NT2/D1 (cell line): Measurements from ENCODE around the gene CCDC120.

ENCODE experiments used
- DNase-seq: peaks from one replicate; pipeline ENCODE4 v3.0.0-alpha.2; 2011; ENCODE audit warnings: low read depth, low spot score
- H3K27me3 ChIP-seq: 2 replicates; pipeline ENCODE4 v1.6.0; 2011; ENCODE audit warnings: mild to moderate bottlenecking; ENCODE audit not compliant: insufficient read length, insufficient read depth
- H3K36me3 ChIP-seq: 2 replicates; pipeline ENCODE4 v1.6.1; 2011; ENCODE audit warnings: mild to moderate bottlenecking, low read length, mixed read lengths; ENCODE audit not compliant: insufficient read depth, insufficient read length
- H3K4me1 ChIP-seq: 2 replicates; pipeline ENCODE4 v1.5.1; 2011; ENCODE audit not compliant: insufficient read depth, insufficient read length
- H3K4me3 ChIP-seq: 2 replicates; pipeline ENCODE4 v1.5.1; 2011; ENCODE audit warnings: low read depth; ENCODE audit not compliant: insufficient read length
- H3K9ac ChIP-seq: 2 replicates; pipeline ENCODE4 v1.6.0; 2011; ENCODE audit warnings: low read depth; ENCODE audit not compliant: insufficient read length
- H3K9me3 ChIP-seq: 2 replicates; pipeline ENCODE4 v1.5.1; 2011; ENCODE audit warnings: mild to moderate bottlenecking, low read length; ENCODE audit not compliant: insufficient read depth
- SUZ12 ChIP-seq: IDR thresholded peaks from 2 replicates; pipeline ENCODE4 v1.6.1; 2011; ENCODE audit not compliant: insufficient read length, insufficient read depth; ENCODE audit errors: extremely low read depth
- YY1 ChIP-seq: IDR thresholded peaks from 2 replicates; pipeline ENCODE4 v1.6.1; 2011; ENCODE audit not compliant: insufficient read length, insufficient read depth
- ZNF274 ChIP-seq: IDR thresholded peaks from 2 replicates; pipeline ENCODE4 v1.6.1; 2011; ENCODE audit warnings: mild to moderate bottlenecking, low read depth, low read length

CCDC120 gene

GRCh38 chrX:49064303-49064702 is 5.5 kb downstream of the CCDC120 start:
- no peaks in the 10 kb centered on the region for H3K27me3 ChIP-seq
- no peaks in the 10 kb centered on the region for H3K9me3 ChIP-seq
- H3K4me1 ChIP-seq: peaks cover 14% of the 10 kb centered on the region
- H3K36me3 ChIP-seq: peaks cover 64% of the 10 kb centered on the region
- no peak for DNase-seq
- H3K4me3 ChIP-seq: no peak overlapping the region
- H3K9ac ChIP-seq: no peak overlapping the region
- no peak for TF ChIP-seq ZNF274
- TF ChIP-seq YY1: no peak
- no peak for TF ChIP-seq SUZ12

DNA sequence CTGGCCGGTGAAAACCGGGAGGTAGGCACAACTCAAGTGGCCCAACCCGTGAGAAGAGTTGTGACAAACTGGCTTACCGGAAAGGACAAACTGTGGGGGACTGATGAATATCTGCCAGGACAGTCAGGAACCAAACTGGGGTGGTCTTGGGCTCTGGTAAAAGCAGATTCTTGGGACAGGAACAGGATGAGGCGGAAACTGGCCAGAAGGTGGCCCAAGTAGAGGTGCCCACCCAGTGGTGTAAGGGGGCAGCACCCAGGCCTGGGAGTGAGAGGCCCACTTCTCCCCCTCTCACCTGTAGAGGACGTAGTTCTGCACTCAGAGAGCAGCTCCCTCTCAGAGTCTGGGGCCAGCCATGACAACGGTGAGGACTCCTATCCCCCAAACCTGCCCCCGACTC is 5.9 kb downstream of the CCDC120 start:
- no peak for TF ChIP-seq SUZ12
- no peak for TF ChIP-seq YY1
- no peak for TF ChIP-seq ZNF274
- Histone ChIP-seq H3K27me3 (no peaks in the 10 kb centered on the region), H3K9ac (no peak overlapping the region), H3K4me1 (peaks cover 14% of the 10 kb centered on the region), H3K36me3 (peaks cover 67% of the 10 kb centered on the region), H3K9me3 (no peaks in the 10 kb centered on the region), H3K4me3 (no peak overlapping the region)
- DNase-seq: no peak

GRCh38 chrX:49066278-49066677 is 7.5 kb downstream of the CCDC120 start:
- H3K9me3 ChIP-seq: no peaks in the 10 kb centered on the region
- no peak for DNase-seq
- peaks cover 2% of the 10 kb centered on the region for H3K4me1 ChIP-seq
- no peak for TF ChIP-seq YY1
- TF ChIP-seq ZNF274: no peak
- TF ChIP-seq SUZ12: no peak
- no peak overlapping the region for H3K9ac ChIP-seq
- H3K27me3 ChIP-seq: no peaks in the 10 kb centered on the region
- H3K36me3 ChIP-seq: peaks cover 66% of the 10 kb centered on the region
- no peak overlapping the region for H3K4me3 ChIP-seq

GRCh38 chrX:49066690-49067089 is 7.9 kb downstream of the CCDC120 start:
- peaks cover 65% of the 10 kb centered on the region for H3K36me3 ChIP-seq
- no peaks in the 10 kb centered on the region for H3K9me3 ChIP-seq
- H3K4me1 ChIP-seq: peaks cover 2% of the 10 kb centered on the region
- DNase-seq: no peak
- TF ChIP-seq YY1 (no peak), SUZ12 (no peak), ZNF274 (no peak)
- H3K4me3 ChIP-seq: no peak overlapping the region
- no peaks in the 10 kb centered on the region for H3K27me3 ChIP-seq
- H3K9ac ChIP-seq: no peak overlapping the region

DNA sequence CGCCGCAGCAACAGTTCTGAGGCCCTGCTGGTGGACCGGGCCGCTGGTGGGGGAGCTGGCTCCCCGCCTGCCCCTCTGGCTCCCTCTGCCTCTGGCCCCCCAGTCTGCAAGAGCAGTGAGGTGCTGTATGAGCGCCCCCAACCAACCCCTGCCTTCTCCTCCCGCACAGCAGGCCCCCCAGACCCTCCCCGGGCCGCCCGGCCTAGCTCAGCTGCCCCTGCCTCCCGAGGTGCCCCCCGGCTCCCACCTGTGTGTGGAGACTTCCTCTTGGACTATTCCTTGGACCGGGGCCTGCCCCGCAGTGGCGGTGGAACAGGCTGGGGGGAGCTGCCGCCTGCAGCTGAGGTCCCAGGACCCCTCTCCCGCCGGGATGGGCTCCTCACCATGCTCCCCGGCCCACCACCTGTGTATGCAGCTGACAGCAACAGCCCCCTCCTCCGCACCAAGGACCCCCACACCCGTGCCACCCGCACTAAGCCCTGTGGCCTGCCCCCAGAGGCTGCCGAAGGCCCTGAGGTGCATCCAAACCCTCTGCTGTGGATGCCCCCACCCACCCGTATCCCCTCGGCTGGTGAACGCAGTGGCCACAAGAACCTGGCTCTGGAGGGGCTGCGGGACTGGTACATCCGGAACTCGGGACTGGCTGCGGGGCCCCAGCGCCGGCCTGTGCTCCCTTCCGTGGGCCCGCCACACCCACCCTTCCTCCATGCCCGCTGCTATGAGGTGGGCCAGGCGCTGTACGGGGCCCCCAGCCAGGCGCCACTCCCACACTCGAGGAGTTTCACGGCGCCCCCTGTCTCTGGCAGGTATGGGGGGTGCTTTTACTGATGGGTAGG is 8.7 kb downstream of the CCDC120 start:
- TF ChIP-seq SUZ12 (no peak), ZNF274 (no peak), YY1 (no peak)
- peaks cover 65% of the 10 kb centered on the region for H3K36me3 ChIP-seq
- H3K9ac ChIP-seq: no peak overlapping the region
- H3K27me3 ChIP-seq: no peaks in the 10 kb centered on the region
- peaks cover 4% of the 10 kb centered on the region for H3K4me1 ChIP-seq
- no peaks in the 10 kb centered on the region for H3K9me3 ChIP-seq
- DNase-seq: no peak
- no peak overlapping the region for H3K4me3 ChIP-seq

GRCh38 chrX:49069038-49069437 is 10.2 kb downstream of the CCDC120 start:
- DNase-seq: no peak
- Histone ChIP-seq H3K9ac (no peak overlapping the region), H3K27me3 (no peaks in the 10 kb centered on the region), H3K36me3 (peaks cover 57% of the 10 kb centered on the region), H3K4me1 (peaks cover 5% of the 10 kb centered on the region), H3K4me3 (no peak overlapping the region), H3K9me3 (no peaks in the 10 kb centered on the region)
- TF ChIP-seq YY1: no peak
- TF ChIP-seq SUZ12: no peak
- no peak for TF ChIP-seq ZNF274

DNA sequence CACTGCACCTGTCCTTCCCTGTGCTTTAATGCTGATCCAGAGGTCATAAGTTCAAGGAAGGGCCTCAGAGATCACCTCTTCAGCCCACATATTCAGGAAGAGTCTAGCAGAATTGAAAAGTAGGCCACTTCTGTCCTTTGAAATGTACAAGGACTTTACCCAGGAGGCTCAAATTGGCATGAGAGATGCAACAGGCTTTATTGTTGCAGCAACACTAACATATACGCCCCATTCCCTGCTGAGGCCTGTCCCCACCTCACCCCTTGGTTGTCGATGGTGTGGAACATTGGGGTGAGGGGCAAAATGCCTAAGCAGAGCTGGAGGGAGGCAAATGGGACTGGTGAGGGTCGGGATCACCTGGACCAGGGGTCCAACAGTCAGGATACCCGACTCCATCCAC is 12.2 kb downstream of the CCDC120 start:
- Histone ChIP-seq H3K27me3 (no peaks in the 10 kb centered on the region), H3K36me3 (peaks cover 55% of the 10 kb centered on the region), H3K9ac (no peak overlapping the region), H3K4me3 (no peak overlapping the region), H3K9me3 (no peaks in the 10 kb centered on the region), H3K4me1 (peaks cover 5% of the 10 kb centered on the region)
- DNase-seq: no peak
- TF ChIP-seq YY1 (no peak), SUZ12 (no peak), ZNF274 (no peak)
